ENCODE data around the gene COQ10B.
A peak's percentile ranks its signal among the peaks of the same experiment; 100 is the strongest.
"Not testable (repeated sequence)": the region's sequence is repeated elsewhere in the genome, so short reads cannot be mapped to it uniquely, and the experiment has no call there.

The COQ10B gene

GRCh38 chr2:197450935-197451358 is 2.4 kb upstream of the COQ10B start:
- DNase-seq (ENCODE audit: low spot score): not testable (repeated sequence)

- DNase-seq (ENCODE audit: low spot score): no peak
Measured at GRCh38 chr2:197452754-197453122, 614 bp upstream of the COQ10B start.

- DNase-seq (ENCODE audit: low spot score): peak; percentile 79
Measured at GRCh38 chr2:197453914-197454398, 604 bp downstream of the COQ10B start.

- DNase-seq (ENCODE audit: low spot score): no peak
Measured at GRCh38 chr2:197454923-197455322, 1.6 kb downstream of the COQ10B start.

GRCh38 chr2:197455428-197455827 is 2.1 kb downstream of the COQ10B start:
- no peak for DNase-seq (ENCODE audit: low spot score)

- DNase-seq (ENCODE audit: low spot score): no peak
Measured at GRCh38 chr2:197460649-197461048, 7.3 kb downstream of the COQ10B start.

GRCh38 chr2:197461057-197461456 is 7.7 kb downstream of the COQ10B start:
- DNase-seq (ENCODE audit: low spot score): no peak

GRCh38 chr2:197464175-197464574 is 10.8 kb downstream of the COQ10B start:
- no peak for DNase-seq (ENCODE audit: low spot score)

- DNase-seq (ENCODE audit: low spot score): no peak
Measured at GRCh38 chr2:197472166-197472565, 18.8 kb downstream of the COQ10B start.

- DNase-seq (ENCODE audit: low spot score): no peak
Measured at GRCh38 chr2:197477797-197478196, 24.4 kb downstream of the COQ10B start.

GRCh38 chr2:197480165-197481036 is 27.0 kb downstream of the COQ10B start:
- no peak for DNase-seq (ENCODE audit: low spot score)

GRCh38 chr2:197484248-197484647 is 30.9 kb downstream of the COQ10B start:
- DNase-seq (ENCODE audit: low spot score): not testable (repeated sequence)

GRCh38 chr2:197486175-197486574 is 32.8 kb downstream of the COQ10B start:
- no peak for DNase-seq (ENCODE audit: low spot score)

GRCh38 chr2:197487385-197487784 is 34.0 kb downstream of the COQ10B start:
- no peak for DNase-seq (ENCODE audit: low spot score)

GRCh38 chr2:197495433-197496134 is 42.2 kb downstream of the COQ10B start:
- DNase-seq (ENCODE audit: low spot score): no peak

GRCh38 chr2:197496695-197497094 is 43.3 kb downstream of the COQ10B start:
- no peak for DNase-seq (ENCODE audit: low spot score)

- no peak for DNase-seq (ENCODE audit: low spot score)
Measured at GRCh38 chr2:197497326-197497725, 44.0 kb downstream of the COQ10B start.

GRCh38 chr2:197498235-197498936 is 45.0 kb downstream of the COQ10B start:
- no peak for DNase-seq (ENCODE audit: low spot score)

- peak; percentile 56 for DNase-seq (ENCODE audit: low spot score)
Measured at GRCh38 chr2:197498937-197499593, 45.7 kb downstream of the COQ10B start.

- peak; percentile 99 for DNase-seq (ENCODE audit: low spot score)
Measured at GRCh38 chr2:197499594-197500502, 46.5 kb downstream of the COQ10B start, which contains the start of the genes HSPD1 and HSPE1. HSPD1 (minus strand) TSS chr2:197499840; CDS start chr2:197498848, 992 bp downstream. HSPE1 (plus strand) TSS chr2:197500379; CDS start chr2:197500437, 58 bp downstream.
